HepG2 (cell line): Measurements from ENCODE around the gene DEPDC5. TPM values are rescaled to one million over a fixed set of nuclear protein-coding genes. Genes with fewer than 3 reads are reported as not detected.

ENCODE experiments used
- ATAC-seq: fragments of 200-7000 bp; cut with Tn5 transposase; 3 replicates; pipeline ENCODE4 v1.9.1; 2020; ENCODE audit warnings: mild to moderate bottlenecking, moderate library complexity
- BruUV-seq: library from RNA; stranded (reverse); fragments of 400-500 nt; replicated peaks from 2 replicates; lab custom pipeline; 2021; lab: Mats Ljungman, UMichigan
- CTCF ChIA-PET: fragments of 300-600 bp; formaldehyde crosslinking; extraction: SDS; loops from one replicate; lab custom pipeline; 2021; ENCODE audit warnings: low total read pairs, inconsistent platforms, low intra/inter-chr PET ratio; lab: Yijun Ruan, JAX
- POLR2A ChIA-PET: fragments of 350-600 bp; sonication (Branson Sonifier 250); formaldehyde crosslinking; loops from one replicate; lab custom pipeline; 2020; ENCODE audit warnings: antibody characterized with exemption, inconsistent platforms; lab: Yijun Ruan, JAX
- DNase-seq: peaks from one replicate; pipeline ENCODE4 v3.0.0-alpha.2; 2015; ENCODE audit warnings: low spot score
- FAIRE-seq: peaks from 3 replicates; lab custom pipeline; 2011; peaks lifted over from hg19 to GRCh38; lab: Jason Lieb, UNC
- H2AFZ ChIP-seq: one replicate; pipeline ENCODE4 v1.6.1; 2011; ENCODE audit warnings: low read length, inconsistent platforms
- H3K27ac ChIP-seq: fragments of 300-600 bp; 3 replicates; pipeline ENCODE4 v1.8.0; 2011; ENCODE audit warnings: mixed run types, mild to moderate bottlenecking, mixed read lengths, low read length, inconsistent platforms; ENCODE audit not compliant: insufficient read depth; ENCODE audit errors: extremely low read length
- H3K27me3 ChIP-seq, 2 experiments: fragments of 200-600 bp in 1 of 2; 2 replicates in 1 of 2; 3 replicates in 1 of 2; pipeline versions ENCODE4 v1.6.0 to v1.8.0; 2011; ENCODE audit warnings: low read length in 2 of 2, mild to moderate bottlenecking in 2 of 2, moderate library complexity in 2 of 2, inconsistent platforms in 1 of 2; ENCODE audit not compliant: insufficient read depth in 2 of 2, control insufficient read depth in 1 of 2
- H3K36me3 ChIP-seq, 2 experiments: fragments of 200-600 bp in 1 of 2; replicated peaks in 1 of 2; 2 replicates in 1 of 2; 3 replicates in 1 of 2; pipeline versions ENCODE4 v1.5.1 to v1.8.0; 2011; ENCODE audit warnings: low read length in 2 of 2, inconsistent platforms in 1 of 2; ENCODE audit not compliant: insufficient read depth in 2 of 2, control insufficient read depth in 1 of 2
- H3K4me1 ChIP-seq: 2 replicates; pipeline ENCODE4 v1.5.1; 2012; ENCODE audit warnings: low read length, inconsistent platforms; ENCODE audit not compliant: insufficient read depth
- H3K4me2 ChIP-seq: 2 replicates; pipeline ENCODE4 v1.6.0; 2011; ENCODE audit warnings: low read depth, low read length, inconsistent platforms
- H3K4me3 ChIP-seq, 3 experiments: fragments of 200-600 bp in 1 of 3; sonication (generic), shearing (Covaris generic) in 1 of 3; replicated peaks in 1 of 3; 2 replicates each; pipeline ENCODE4 v1.5.1; 2011 to 2016; ENCODE audit warnings: low read length in 3 of 3, inconsistent platforms in 2 of 3, low read depth in 2 of 3, mild to moderate bottlenecking in 2 of 3, control low read depth in 1 of 3, mixed read lengths in 1 of 3; ENCODE audit not compliant: insufficient read depth in 1 of 3
- H3K79me2 ChIP-seq: one replicate; pipeline ENCODE4 v1.6.1; 2011; ENCODE audit warnings: low read length, inconsistent platforms; ENCODE audit not compliant: insufficient read depth
- H3K9ac ChIP-seq: 2 replicates; pipeline ENCODE4 v1.6.0; 2011; ENCODE audit warnings: mild to moderate bottlenecking, low read depth, low read length, inconsistent platforms; ENCODE audit not compliant: insufficient read depth
- H3K9me3 ChIP-seq: 2 replicates; pipeline ENCODE4 v1.5.1; 2012; ENCODE audit warnings: mild to moderate bottlenecking, low read length
- H4K20me1 ChIP-seq: 2 replicates; pipeline ENCODE4 v1.6.0; 2011; ENCODE audit warnings: inconsistent platforms, mild to moderate bottlenecking, low read length, moderate library complexity; ENCODE audit not compliant: insufficient read depth
- AHR ChIP-seq: IDR thresholded peaks from 2 replicates; pipeline ENCODE4 v1.6.1; 2018; ENCODE audit warnings: missing genetic modification reagents, missing compliant biosample characterization
- ATF5 ChIP-seq: sonication (generic); formaldehyde crosslinking; IDR thresholded peaks from 2 replicates; pipeline ENCODE4 v1.4.0; 2020; ENCODE audit warnings: mild to moderate bottlenecking, low read depth, missing genetic modification reagents
- ESRRA ChIP-seq: sonication (generic); formaldehyde crosslinking; IDR thresholded peaks from 2 replicates; pipeline ENCODE4 v1.5.1; 2020; ENCODE audit warnings: mild to moderate bottlenecking, low read depth, missing genetic modification reagents
- HNRNPH1 ChIP-seq: fragments of 200-400 bp; formaldehyde crosslinking; optimal IDR thresholded peaks from 2 replicates; pipeline ENCODE3; 2017; ENCODE audit warnings: mild to moderate bottlenecking, low read depth, low read length
- MXI1 ChIP-seq: IDR thresholded peaks from 3 replicates; pipeline ENCODE4 v1.6.1; 2012; ENCODE audit warnings: low read depth, low read length, inconsistent platforms, borderline replicate concordance
- NR2F1 ChIP-seq, 2 experiments: fragments of 450-650 bp in 1 of 2; formaldehyde crosslinking in 1 of 2; IDR thresholded peaks; 2 replicates each; pipeline versions ENCODE4 v1.5.0 to v1.6.1; 2016 to 2020; ENCODE audit warnings: mild to moderate bottlenecking in 1 of 2, missing compliant biosample characterization in 1 of 2, missing genetic modification reagents in 1 of 2, moderate library complexity in 1 of 2
- SKIL ChIP-seq: sonication (generic); formaldehyde crosslinking; IDR thresholded peaks from 2 replicates; pipeline ENCODE4 v1.8.0; 2022; ENCODE audit warnings: missing genetic modification reagents, mild to moderate bottlenecking, moderate library complexity, borderline replicate concordance
- SSRP1 ChIP-seq: IDR thresholded peaks from 2 replicates; pipeline ENCODE4 v1.6.1; 2016; ENCODE audit warnings: control low read depth
- TOE1 ChIP-seq: sonication (generic); formaldehyde crosslinking; IDR thresholded peaks from 2 replicates; pipeline ENCODE4 v1.4.0; 2020; ENCODE audit warnings: mild to moderate bottlenecking, missing genetic modification reagents
- ZNF460 ChIP-seq: sonication (generic); formaldehyde crosslinking; IDR thresholded peaks from 2 replicates; pipeline ENCODE4 v1.5.1; 2020; ENCODE audit warnings: missing genetic modification reagents, mild to moderate bottlenecking, borderline replicate concordance
- ZNF557 ChIP-seq: sonication (generic); formaldehyde crosslinking; IDR thresholded peaks from 2 replicates; pipeline ENCODE4 v1.4.0; 2020; ENCODE audit warnings: missing genetic modification reagents
- ZNF629 ChIP-seq: sonication (generic); formaldehyde crosslinking; conservative IDR thresholded peaks from 2 replicates; pipeline ENCODE4 v1.5.0; 2020; ENCODE audit warnings: missing genetic modification reagents
- ZNF720 ChIP-seq: sonication (generic); formaldehyde crosslinking; IDR thresholded peaks from 2 replicates; pipeline ENCODE4 v1.4.0; 2020; ENCODE audit warnings: missing genetic modification reagents
- ZNF768 ChIP-seq: sonication (generic); formaldehyde crosslinking; IDR thresholded peaks from 2 replicates; pipeline ENCODE4 v1.4.0; 2020; ENCODE audit warnings: missing genetic modification reagents
- ZNF790 ChIP-seq: sonication (generic); formaldehyde crosslinking; IDR thresholded peaks from 2 replicates; pipeline ENCODE4 v1.8.0; 2022; ENCODE audit warnings: missing genetic modification reagents, mild to moderate bottlenecking, borderline replicate concordance
- ZNF850 ChIP-seq: sonication (generic); formaldehyde crosslinking; conservative IDR thresholded peaks from 2 replicates; pipeline ENCODE4 v1.9.0; 2021; ENCODE audit warnings: mild to moderate bottlenecking, missing genetic modification reagents
- WGBS: methylation state at CpG from one replicate; pipeline ENCODE4 v1.1.6; 2017; ENCODE audit warnings: low lambda C conversion rate; 5-methylcytosine and 5-hydroxymethylcytosine counted together
- in situ Hi-C: cut with HindIII; loops from 2 replicates; pipeline ENCODE4 v1.10.0; 2017; ENCODE audit warnings: low pct_unique_long_range_greater_than_20kb; ENCODE audit not compliant: extremely low pct_ligation_motif_present
- intact Hi-C: fragments of 100-400 bp; cut with micrococcal nuclease; formaldehyde crosslinking; loops from one replicate; pipeline ENCODE4 v1.10.0; 2022; ENCODE audit not compliant: unreplicated experiment
- polyA plus RNA-seq, 8 experiments: library from polyadenylated mRNA; depleted of rRNA in 3 of 8; stranded (reverse) in 7 of 8; unstranded in 1 of 8; fragments of >200 nt; fragmentation: Illumina TruSeq in 4 of 8; extraction: Trizol in 4 of 8; gene quantifications; 2 replicates each; pipeline versions ENCODE4 v1.2.1 to v1.2.3, GENCODE V29; 2011 to 2016; ENCODE audit warnings: low read depth in 4 of 8, missing spikeins in 1 of 8, mixed read lengths in 1 of 8; ENCODE audit not compliant: insufficient read depth in 1 of 8
- total RNA-seq, 5 experiments: library from RNA; depleted of rRNA; stranded (reverse); fragments of >200 nt; fragmentation: Illumina TruSeq; extraction: Trizol; gene quantifications; 2 replicates each; pipeline ENCODE4 v1.2.3, GENCODE V29; 2016; ENCODE audit warnings: low read depth in 1 of 5

Gene DEPDC5
- total and polyA plus RNA-seq, 2 of the 13 experiments (the other 11 are each of a cell fraction or from before 2014, with no cell fraction given), result 9.8 to 12.4 TPM

- H3K4me1 ChIP-seq, result peaks cover 62% of the 10 kb centered on the region
- CTCF ChIA-PET, result no interaction called here
- 0% methylated on average over 1 of the region's 1 CpG for WGBS
- ATAC-seq (no peak), FAIRE-seq (no peak), DNase-seq (no peak)
- H3K36me3 ChIP-seq, result no peaks in the 10 kb centered on the region
- no TSS peak for BruUV-seq
- TF ChIP-seq SSRP1 (no peak), NR2F1 (CRISPR knock-in tag; IDR thresholded peaks at IDR 0.05) (no peak), ZNF720 (CRISPR knock-in tag) (no peak), HNRNPH1 (no peak), ZNF790 (CRISPR knock-in tag) (no peak), TOE1 (no peak), ZNF850 (CRISPR knock-in tag) (no peak), ZNF629 (no peak), SKIL (CRISPR knock-in tag) (no peak), ZNF768 (CRISPR knock-in tag) (no peak), ZNF460 (no peak), ESRRA (CRISPR knock-in tag) (no peak), AHR (no peak), ATF5 (no peak), MXI1 (no peak), ZNF557 (CRISPR knock-in tag) (no peak)
- H3K79me2 ChIP-seq, result no peaks in the 10 kb centered on the region
- no peak overlapping the region for H3K4me3 ChIP-seq
- intact Hi-C loops (no loop called here), in situ Hi-C loops (no loop called here)
- H4K20me1 ChIP-seq, result no peaks in the 10 kb centered on the region
- no peak overlapping the region for H3K9ac ChIP-seq
- no peaks in the 10 kb centered on the region for H3K9me3 ChIP-seq
- POLR2A ChIA-PET, result interaction anchor here (1.0 to 1.2 kb wide), 3 partner anchors 14 to 159 kb away, joined by 3 to 4 read pairs (median 4); partner anchors contain the start of gene DEPDC5
- no peak overlapping the region for H2AFZ ChIP-seq
- H3K4me2 ChIP-seq, result peak overlapping the region; percentile 64
- H3K27ac ChIP-seq, result peak overlapping the region; percentile 39
- H3K27me3 ChIP-seq, result no peaks in the 10 kb centered on the region; a peak in 1 of 5 replicates
Measured at GRCh38 chr22:31912407-31912743, 158.6 kb downstream of the DEPDC5 start.
